NCI-H345 (cell line): ENCODE measurements around the gene WDR4.
"Not testable (repeated sequence)": the region's sequence is repeated elsewhere in the genome, so short reads cannot be mapped to it uniquely, and the experiment has no call there.

ENCODE experiments used
- DNase-seq: peaks from one replicate; lab custom pipeline; 2025; lab: John Stamatoyannopoulos, UW

Gene WDR4, protein sequence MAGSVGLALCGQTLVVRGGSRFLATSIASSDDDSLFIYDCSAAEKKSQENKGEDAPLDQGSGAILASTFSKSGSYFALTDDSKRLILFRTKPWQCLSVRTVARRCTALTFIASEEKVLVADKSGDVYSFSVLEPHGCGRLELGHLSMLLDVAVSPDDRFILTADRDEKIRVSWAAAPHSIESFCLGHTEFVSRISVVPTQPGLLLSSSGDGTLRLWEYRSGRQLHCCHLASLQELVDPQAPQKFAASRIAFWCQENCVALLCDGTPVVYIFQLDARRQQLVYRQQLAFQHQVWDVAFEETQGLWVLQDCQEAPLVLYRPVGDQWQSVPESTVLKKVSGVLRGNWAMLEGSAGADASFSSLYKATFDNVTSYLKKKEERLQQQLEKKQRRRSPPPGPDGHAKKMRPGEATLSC

DNA sequence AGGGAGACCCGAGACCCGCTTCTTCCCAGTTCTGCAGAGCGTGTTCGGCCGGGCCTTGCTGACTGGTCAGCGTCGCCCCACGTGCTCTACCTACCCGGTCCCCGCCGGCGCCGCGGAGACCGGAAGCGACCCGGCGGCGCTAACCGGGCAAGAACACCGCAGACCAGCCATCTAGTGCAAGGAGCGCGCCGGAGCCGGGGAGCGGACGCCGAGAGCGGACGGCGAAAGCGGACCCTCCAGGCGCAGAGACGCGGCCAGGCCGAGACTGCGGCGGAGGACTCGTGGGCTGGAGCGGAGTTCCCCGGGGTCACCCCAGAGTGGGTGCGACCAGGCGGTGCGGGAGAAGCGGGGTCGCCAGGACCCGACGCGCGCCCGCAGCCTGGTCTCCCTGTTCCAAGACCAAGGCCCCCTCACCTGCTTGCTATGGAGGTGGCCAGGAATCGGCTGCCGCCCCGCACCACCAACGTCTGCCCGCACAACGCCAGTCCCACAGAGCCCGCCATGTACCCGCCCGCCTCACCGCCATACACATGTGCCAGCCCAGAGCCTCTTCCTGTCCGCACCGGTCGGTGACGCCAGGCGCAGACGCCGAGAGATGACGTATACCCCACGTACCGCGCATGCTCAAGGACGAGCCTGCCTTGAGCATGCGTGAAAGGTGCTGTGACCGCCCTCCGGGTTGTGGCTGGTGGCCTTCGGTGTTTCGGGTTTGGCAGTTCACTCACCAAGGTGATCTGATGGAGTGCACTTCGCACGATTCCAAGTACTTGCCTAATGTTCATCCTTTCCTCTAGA, at the start of gene WDR4:
TSS of gene WDR4 (minus strand) at position 547 of the 795 bp plus-strand sequence. CDS start at position 503, 44 bp downstream.
- DNase-seq, result peak; percentile 98

DNA sequence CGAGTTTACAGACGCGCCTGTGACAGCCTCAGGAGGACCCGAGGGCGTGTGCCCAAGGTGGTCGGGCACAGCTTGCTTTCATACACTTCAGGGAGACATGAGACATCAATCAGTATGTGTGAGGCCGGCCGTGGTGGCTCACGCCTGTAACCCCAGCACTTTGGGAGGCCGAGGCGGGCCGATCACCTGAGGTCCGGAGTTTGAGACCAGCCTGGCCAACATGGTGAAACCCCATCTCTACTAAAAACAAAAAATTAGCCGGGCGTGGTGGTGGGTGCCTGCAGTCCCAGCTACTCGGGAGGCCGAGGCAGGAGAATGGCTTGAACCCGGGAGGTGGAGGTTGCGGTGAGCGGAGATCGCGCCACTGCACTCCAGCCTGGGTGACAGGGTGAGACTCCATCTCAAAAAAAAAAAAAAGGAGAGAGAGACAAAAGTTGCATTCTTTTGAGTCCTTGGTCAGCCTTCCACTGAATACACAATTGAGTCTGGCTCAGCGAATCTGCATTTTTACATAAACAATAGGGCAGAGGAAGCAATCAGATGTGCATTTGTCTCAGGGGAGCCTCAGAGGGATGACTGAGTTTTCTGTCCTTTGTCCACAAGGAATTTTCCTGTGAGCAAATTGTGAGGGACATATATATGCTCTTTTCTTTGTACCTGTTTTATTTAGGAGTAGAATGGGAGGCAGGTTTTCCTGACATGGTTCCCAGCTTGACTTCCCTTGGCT, 48.3 kb upstream of the WDR4 start:
- DNase-seq, result not testable (repeated sequence)

DNA sequence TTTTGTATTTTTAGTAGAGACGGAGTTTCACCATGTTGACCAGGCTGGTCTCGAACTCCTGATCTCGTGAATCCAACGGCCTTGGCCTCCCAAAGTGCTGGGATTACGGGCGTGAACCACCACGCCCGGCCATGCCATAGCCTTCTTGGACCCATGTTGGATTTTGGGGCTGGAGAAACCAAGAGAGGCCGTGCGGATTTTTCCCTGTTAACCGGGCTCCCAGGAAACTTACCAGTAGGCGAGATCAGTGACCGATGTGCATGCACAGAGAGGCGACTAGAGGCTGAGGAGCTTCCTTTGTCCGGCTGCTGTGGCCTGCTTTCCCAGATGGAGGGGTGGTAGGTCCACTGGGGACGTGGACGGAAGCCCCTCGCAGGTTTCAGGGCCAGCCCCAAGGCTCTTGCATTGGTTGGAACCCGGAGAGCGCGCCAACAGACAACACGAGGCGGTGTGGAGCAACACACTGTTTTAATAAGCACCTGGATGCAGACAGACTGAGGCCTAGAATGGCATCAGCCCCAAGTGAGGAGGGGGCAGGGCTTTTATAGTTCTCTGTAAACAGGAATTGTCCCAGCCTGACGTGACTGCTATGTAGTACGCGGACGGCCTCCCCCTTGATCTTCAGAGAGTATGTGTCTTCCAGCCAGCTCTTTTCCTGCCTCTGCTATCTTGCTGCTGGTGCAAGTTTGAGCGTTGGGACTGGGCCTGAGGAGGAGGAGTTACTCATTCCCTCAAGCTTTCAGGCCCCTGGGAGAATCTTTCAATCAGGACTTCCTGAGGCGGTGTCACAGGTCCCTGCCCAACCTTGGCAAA, 46.0 kb upstream of the WDR4 start, which contains the start of gene ERVH48-1:
TSS of gene ERVH48-1 (minus strand) at position 517 of the 813 bp plus-strand sequence. CDS start 6,624 bp downstream, outside the sequence.
- DNase-seq, result no peak

DNA sequence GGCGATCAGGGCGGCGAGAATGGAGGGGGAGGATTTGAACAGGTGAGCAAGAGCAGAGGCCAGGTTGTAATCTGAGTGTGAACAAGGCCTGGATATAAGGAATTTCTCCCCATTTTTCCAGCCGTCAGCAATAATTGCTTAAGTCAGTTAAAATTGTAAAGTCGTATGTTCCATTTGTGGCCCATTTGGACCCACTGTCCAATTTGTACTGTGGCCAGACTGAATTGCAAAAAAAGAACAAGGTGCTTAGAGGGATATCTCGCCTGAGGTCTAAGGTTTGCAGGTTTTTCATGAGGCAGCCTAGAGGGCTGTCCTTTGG, 45.1 kb upstream of the WDR4 start:
- no peak for DNase-seq

DNA sequence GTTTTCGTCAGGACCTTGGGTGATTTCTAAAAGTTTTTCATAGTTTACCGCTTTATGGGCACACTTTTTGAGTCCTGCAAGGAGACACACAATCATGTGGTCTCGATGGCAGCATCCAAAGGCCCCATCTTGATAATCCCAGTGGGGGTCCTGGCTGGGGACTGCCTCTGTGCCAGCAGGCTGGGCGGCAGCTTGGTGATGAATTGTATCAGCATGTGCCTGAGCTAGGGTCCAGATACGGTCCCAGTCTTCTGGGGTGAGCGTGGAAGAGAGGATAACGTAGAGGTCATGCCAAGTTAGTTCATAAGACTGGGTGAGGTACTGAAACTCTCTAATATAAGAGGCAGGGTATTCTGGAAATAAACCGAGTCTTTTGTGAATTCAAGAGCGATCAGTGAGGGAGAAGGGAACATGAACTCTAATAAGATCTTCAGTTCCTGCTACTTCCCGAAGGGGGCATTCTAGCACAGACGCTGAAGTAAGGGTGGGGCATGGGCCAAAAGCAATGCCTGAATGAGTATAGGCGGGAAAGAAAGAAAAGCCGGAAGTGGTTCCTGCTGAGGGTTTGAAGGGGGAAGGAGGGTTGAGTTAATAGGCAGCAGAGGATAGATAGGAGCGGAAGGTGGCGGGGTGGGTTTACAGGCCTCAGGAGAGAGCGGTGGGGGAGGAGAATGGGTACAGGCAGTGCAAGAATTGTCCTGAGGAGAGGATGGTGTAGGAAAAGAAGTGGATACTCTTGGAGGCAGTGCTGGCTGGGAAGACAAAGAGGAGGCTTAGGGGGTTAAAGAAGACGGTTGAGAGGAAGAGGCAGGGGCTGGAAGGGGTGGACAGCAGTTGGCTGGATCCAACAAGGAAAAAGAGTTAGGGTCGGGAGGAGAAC, 44.5 kb upstream of the WDR4 start:
- peak; percentile 83 for DNase-seq

DNA sequence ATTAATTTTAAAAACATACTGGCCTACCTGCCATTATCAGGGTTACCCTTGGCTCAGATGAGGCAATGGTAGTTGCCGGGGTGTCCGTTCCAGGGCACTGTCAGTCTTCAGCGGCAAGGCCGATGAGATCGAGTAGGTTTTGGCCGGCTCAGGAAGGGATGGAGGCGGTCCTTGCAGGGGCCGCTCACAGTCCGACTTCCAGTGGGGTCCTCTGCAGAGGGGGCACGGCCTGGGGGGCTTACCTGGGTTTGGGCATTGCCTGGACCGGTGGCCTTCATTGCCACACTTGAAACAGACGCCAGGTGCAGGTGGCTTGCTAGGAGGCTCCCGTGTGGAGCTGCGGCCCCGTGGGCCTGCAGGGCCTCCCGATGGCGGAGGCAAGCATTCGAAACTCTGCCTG, 43.6 kb upstream of the WDR4 start:
- no peak for DNase-seq

DNA sequence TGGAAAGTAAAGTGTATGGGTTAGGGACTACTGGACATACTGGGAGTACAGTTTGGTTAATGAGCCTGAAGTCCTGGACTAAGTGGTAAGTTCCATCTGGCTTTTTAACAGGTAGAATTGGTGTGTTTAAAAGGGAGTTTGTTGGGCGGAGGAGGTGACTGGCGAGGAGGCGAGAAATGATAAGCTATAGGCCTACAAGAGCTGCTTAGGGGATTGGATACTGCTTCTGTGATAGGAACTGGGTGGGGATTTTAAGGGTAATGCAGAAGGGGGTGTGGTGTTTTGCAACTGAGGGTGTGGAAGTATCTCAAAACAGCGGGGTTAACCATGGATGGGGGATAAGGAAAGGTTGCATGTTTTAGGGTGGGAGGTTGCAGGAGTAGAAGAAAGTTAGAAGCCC, 42.6 kb upstream of the WDR4 start:
- no peak for DNase-seq

DNA sequence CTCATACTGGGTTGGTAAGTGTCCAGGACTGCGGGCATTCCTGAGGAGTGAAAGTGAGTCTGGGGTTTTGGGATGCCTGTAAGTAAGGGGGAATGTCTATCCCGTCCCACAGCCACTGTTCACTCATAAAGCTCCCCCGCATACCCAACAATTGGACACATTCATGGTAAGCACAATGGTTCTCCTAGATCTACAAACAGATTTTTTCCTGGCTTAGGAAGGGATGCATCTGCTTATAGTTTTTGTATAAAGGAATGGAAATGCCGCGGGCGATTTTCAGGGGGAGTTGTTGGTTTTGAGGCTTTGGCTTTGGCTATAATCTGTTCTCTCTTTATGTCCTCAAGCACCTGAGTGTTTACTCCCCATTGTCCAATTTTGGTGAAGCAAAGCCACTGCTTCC, 39.0 kb upstream of the WDR4 start:
- peak; percentile 74 for DNase-seq

DNA sequence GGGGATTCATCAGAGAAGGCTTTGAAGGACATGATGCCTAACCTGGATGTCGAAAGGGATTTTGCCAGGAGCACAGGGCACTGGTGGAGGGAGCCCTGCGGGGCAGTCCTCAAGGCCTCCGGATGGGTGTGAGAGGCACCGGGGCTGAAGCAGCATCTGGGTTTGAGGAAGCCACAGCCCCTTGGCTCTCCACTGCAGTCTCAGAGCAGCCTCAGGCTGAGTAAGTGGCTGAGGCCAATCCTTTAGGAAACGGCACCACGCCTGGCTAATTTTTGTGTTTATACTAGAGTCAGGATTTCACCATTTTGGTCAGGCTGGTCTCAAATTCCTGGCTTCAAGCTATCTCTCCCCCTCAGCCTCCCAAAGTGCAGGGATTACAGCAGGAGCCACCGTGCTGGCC, 34.1 kb upstream of the WDR4 start:
- DNase-seq, result no peak

DNA sequence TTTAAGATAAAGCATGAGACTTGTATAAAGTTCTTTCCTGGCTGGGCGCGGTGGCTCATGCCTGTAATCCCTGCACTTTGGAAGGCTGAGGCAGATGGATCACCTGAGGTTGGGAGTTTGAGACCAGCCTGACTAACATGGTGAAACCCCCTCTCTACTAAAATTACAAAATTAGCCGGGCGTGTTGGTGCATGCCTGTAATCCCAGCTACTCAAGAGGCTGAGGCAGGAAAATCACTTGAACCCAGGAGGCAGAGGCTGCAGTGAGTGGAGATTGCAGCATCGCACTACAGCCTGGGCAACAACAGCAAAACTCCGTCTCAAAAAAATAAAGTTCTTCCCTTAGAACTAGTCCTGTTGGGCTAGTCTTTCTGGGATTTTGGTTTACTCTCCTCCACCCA, 32.6 kb upstream of the WDR4 start:
- DNase-seq, result not testable (repeated sequence)

DNA sequence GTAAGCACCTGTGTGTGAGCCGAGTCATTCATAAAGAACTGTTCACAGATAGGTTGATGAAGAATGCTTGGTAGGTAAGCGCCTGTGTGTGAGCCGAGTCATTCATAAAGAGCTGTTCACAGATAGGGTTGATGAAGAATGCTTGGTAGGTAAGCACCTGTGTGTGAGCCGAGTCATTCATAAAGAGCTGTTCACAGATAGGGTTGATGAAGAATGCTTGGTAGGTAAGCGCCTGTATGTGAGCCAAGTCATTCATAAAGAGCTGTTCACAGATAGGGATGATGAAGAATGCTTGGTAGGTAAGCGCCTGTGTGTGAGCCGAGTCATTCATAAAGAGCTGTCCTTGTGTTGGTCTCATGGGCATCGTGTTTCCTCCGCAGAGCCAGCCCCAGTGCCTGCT, 29.1 kb upstream of the WDR4 start:
- not testable (repeated sequence) for DNase-seq

DNA sequence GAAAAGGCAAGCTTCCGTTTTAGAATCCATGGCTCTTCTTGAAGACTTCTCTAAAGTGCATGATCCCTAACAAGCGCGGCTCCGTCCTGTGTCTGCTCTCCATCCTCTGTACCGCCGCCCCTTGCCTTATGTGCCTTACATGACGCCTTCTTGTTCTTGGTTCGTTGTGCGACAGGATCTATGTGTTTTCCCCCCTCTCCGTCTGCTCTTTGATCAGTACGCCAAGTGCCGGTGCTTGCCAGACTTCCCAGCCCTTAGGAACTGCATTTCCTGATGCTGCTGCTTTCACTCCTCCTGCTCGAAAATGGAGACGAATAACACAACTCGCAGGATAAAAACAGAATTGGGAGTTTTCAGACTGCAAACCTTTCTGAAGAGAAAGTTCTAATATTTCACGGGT, 26.9 kb upstream of the WDR4 start:
- no peak for DNase-seq

DNA sequence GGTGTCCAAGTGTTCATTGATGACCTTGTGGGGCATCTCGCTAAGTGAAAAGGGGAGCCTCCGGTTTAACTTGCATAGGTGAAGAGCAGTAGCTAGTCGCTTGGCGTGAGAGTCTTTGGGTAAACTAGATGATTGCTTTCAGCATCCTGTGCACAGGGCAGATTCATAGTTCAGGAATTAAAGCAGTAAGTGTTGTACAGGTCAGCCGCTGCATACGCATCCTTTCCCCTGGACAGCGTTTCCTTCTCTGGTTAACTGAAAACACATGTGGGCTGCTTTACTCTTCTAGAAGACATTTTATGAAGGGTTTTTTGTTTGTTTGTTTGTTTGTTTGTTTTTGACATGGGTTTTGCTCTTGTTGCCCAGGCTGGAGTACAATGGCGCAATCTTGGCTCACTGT, 25.9 kb upstream of the WDR4 start:
- no peak for DNase-seq

DNA sequence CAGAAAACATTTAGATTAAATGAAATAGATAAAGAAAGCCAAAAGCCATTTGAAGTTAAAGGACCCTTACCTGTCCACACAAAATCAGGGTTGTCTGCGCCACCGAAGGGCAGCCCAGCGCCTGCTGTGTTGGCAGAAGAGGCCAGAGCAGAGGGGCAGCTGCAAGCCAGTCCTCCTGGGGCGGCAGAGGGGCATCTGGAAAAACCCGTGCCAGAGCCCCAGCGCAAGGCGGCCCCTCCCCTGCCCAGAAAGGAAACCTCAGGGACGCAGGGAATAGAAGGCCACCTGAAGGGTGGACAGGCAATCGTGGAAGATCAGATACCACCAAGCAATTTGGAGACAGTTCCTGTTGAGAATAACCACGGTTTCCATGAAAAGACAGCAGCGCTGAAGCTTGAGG, 24.5 kb upstream of the WDR4 start:
- DNase-seq, result no peak

DNA sequence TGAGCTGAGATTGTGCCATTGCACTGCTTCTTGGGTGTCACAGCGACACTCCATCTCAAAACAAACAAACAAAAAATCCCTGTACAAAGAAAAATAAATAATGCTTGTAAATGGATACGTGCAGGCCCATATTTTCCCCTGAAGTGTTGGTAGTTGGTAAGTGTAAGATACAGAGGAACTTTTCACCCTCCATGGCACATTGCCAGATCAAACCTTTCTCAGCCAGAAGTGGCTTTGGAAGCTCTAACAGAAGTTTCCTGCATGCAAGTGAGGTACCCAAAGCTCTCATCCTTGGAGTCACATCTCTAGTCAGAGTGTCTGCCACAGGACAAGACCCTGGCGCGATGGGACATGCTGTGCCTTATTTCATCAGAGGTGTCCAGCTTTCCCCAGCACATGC, 21.1 kb upstream of the WDR4 start:
- no peak for DNase-seq

DNA sequence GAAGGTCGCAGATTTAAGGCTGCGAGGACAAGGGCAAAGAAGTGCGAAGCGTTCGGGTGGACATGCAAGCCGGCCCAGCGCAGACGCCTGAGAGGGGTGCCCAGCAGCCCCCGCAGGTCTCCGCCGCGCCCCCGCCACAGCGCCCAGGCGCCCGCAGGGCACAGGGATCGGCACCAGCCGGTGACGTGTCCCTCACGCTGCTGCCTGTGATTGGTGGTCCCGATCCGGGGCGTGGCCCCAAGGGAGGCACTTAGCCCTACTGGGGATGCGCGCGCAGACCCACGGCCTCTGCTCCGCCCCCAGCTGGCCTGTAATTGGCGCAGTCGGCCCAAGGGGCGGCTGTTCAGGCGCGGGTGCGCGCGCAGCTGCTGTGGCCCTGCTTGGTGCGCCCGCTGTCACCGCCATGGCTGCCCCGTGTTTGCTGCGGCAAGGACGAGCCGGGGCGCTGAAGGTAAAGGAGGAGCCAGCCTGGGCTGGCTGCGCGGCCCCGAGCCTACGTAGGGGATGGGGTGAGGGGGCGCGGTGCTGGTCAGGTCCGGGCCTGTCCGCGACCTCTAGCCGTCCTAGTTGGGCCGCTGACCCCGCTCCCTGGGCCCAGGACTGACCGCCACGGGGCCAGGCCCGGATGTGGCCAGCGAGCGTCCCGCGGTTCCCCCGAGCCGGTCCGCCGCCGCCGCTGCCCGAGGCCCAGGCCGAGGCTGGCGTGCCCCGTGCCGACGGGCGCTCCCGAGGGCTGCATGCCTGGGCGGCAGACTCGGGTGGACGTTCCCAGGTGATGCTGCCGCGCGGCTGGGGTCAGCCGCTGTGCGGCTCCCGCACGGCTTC, 13.8 kb upstream of the WDR4 start, which contains the start of gene NDUFV3:
TSS of gene NDUFV3 (plus strand) at position 379 of the 825 bp plus-strand sequence. CDS start at position 404, 25 bp downstream.
- peak; percentile 100 for DNase-seq

DNA sequence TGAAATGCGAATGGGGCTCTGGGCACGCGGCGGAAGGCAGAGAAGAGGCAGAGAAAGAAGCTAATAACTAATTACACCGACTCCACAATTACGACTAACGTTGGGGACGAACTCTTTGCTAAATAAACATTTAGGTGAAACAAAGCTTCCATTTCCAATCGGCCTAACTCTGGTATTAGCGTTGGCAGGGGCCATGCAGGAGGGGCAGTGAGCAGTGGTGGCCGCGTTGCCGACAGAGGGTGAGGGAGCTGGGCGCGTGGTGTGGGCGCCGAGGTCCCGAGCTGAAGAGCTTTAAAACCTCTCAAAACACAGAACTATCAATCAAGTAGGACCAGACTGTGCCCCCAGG, 13.2 kb upstream of the WDR4 start:
- no peak for DNase-seq

DNA sequence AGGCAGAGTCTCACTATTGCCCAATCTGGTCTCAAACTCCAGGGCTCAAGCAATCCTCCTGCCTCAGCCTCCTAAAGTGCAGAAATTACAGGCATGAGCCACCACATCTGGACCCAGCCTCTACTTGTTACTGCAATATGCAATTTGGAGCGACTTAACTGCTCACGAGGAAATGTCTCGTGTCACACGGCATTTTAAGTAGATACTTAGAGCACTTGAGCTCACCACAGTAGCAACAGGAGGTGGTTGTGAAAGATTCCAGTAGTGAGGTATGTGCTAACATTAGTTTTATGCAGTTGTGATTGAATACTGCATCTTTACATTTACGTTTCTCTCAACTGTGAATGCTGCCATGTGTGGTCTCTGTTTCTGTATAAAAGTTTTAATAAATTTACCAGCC, 8.0 kb upstream of the WDR4 start:
- DNase-seq, result no peak

DNA sequence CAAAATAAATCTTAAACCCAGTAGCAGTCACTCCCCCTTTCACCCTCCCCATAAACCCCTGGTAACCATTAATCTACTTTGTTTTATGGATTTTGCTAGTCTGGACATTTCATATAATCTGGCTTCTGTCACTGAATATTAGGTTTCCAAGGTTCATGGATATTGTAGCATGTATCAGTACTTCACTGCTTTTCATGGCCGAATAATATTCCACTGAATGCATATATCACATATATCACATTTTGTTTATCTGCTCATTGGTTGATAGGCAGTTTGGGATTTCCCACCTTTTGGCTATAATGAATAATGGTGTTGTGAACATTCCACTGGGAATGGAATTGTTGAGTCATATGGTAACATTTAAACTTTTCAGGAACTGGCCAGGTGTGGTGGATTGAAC, 4.6 kb upstream of the WDR4 start:
- no peak for DNase-seq

DNA sequence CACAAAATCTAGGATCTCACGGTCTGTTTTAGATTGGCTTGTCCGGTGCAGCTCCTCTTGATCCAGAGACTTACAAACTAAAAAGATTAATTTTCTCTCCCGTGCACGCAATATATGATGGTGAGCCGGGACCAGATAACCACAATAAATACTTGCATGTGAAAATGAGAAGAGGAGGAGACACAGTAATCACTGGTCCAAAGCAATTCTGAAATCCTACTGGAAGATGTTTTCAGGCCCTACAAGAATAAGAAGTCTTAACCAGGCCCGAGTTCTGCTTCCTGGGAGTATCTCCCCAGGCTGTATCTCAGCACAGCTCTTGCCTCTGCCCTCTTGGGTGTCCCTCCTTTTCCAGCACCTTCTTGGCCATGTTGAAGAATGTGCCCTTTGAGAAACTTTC, 1.0 kb upstream of the WDR4 start:
- no peak for DNase-seq
